H1 (cell line): ENCODE data around the gene MSTO1. TPM values are rescaled to one million over a fixed set of nuclear protein-coding genes. Genes with fewer than 3 reads are reported as not detected.

Experiments used
- GTF2F1 ChIP-seq: IDR thresholded peaks from 2 replicates; pipeline ENCODE4 v1.6.1; 2012; ENCODE audit warnings: low read depth, low read length, improper control_type of control experiment, borderline replicate concordance
- SRF ChIP-seq: IDR thresholded peaks from 2 replicates; pipeline ENCODE4 v1.6.1; 2011; ENCODE audit warnings: mild to moderate bottlenecking, low read depth, low read length, moderate library complexity
- polyA plus RNA-seq, 7 experiments: library from polyadenylated mRNA; depleted of rRNA in 3 of 7; stranded (reverse) in 5 of 7; unstranded in 2 of 7; fragments of >200 nt in 5 of 7; fragments of 200-250 nt in 2 of 7; gene quantifications; 1 replicate in 5 of 7; 2 replicates in 1 of 7; 4 replicates in 1 of 7; pipeline versions ENCODE4 v1.2.1 to v1.2.3, GENCODE V29; 2011 to 2013; ENCODE audit warnings: missing spikeins in 2 of 7, mixed read lengths in 2 of 7
- total RNA-seq: library from RNA; stranded (reverse); fragmentation: NEBNext Ultra II Directional; extraction: Animal tissue kit (Norgen Biotek cat#: 25700); gene quantifications from 2 replicates; pipeline ENCODE4 v1.2.1, GENCODE V29; 2021
- TF ChIP-seq, protein P1 (sequence below): IDR thresholded peaks from 2 replicates; pipeline ENCODE4 v1.6.1; 2012; ENCODE audit warnings: low read length, inconsistent platforms

Gene MSTO1
- total and polyA plus RNA-seq, 2 of the 8 experiments (the other 6 are each of a cell fraction or from before 2014, with no cell fraction given) = 40.5 to 51.0 TPM

DNA sequence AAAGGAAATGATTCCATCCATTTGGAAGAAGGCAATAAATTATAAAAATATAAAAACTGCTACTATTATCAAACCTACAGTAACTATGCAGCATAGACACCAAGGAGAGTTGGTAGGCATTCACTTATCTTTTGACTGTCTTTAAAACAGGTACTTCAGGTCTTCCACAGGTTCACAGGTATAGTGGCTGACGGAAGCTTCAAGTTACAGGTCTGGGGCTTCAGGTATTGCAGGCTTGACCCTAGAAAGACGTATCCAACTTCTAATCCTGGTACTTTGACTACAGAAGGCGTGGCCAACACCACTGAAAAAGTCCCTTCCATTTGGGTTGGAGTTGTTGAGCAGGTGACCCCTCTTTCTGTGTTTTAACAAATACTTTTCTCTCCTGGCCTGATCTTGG is 42.9 kb downstream of the MSTO1 start (continued):
- TF ChIP-seq GTF2F1 (no peak), SRF (no peak)
- TF ChIP-seq, protein P1, sequence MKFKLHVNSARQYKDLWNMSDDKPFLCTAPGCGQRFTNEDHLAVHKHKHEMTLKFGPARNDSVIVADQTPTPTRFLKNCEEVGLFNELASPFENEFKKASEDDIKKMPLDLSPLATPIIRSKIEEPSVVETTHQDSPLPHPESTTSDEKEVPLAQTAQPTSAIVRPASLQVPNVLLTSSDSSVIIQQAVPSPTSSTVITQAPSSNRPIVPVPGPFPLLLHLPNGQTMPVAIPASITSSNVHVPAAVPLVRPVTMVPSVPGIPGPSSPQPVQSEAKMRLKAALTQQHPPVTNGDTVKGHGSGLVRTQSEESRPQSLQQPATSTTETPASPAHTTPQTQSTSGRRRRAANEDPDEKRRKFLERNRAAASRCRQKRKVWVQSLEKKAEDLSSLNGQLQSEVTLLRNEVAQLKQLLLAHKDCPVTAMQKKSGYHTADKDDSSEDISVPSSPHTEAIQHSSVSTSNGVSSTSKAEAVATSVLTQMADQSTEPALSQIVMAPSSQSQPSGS = no peak
- TF ChIP-seq, all 59 proteins: peak for 0
